ENCODE results near the gene FOXL3.

GRCh38 chr7:281637-282036, 8.3 kb upstream of the FOXL3 start:
- TF ChIP-seq, protein P1, sequence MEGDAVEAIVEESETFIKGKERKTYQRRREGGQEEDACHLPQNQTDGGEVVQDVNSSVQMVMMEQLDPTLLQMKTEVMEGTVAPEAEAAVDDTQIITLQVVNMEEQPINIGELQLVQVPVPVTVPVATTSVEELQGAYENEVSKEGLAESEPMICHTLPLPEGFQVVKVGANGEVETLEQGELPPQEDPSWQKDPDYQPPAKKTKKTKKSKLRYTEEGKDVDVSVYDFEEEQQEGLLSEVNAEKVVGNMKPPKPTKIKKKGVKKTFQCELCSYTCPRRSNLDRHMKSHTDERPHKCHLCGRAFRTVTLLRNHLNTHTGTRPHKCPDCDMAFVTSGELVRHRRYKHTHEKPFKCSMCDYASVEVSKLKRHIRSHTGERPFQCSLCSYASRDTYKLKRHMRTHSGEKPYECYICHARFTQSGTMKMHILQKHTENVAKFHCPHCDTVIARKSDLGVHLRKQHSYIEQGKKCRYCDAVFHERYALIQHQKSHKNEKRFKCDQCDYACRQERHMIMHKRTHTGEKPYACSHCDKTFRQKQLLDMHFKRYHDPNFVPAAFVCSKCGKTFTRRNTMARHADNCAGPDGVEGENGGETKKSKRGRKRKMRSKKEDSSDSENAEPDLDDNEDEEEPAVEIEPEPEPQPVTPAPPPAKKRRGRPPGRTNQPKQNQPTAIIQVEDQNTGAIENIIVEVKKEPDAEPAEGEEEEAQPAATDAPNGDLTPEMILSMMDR (IDR thresholded peaks at IDR 0.05): no peak
- no peak for TF ChIP-seq POLR2A (IDR thresholded peaks at IDR 0.05)

All from uterus (tissue), 2 donors.